Glutamatergic neuron (in vitro differentiated cells): Measurements from ENCODE around the gene RARA. TPM values are rescaled to one million over a fixed set of nuclear protein-coding genes. Genes with fewer than 3 reads are reported as not detected.

Experiments
- DNase-seq: peaks from one replicate; pipeline ENCODE4 v3.0.0; 2022
- H3K27ac Mint-ChIP-seq: one replicate; pipeline ENCODE4 v1.8.0; 2020; ENCODE audit warnings: mild to moderate bottlenecking, mixed read lengths, inconsistent platforms; ENCODE audit not compliant: unreplicated experiment
- H3K27me3 Mint-ChIP-seq: one replicate; pipeline ENCODE4 v1.8.0; 2020; ENCODE audit warnings: mild to moderate bottlenecking, moderate library complexity, mixed read lengths, inconsistent platforms; ENCODE audit not compliant: unreplicated experiment
- H3K36me3 Mint-ChIP-seq: one replicate; pipeline ENCODE4 v1.8.0; 2020; ENCODE audit warnings: mild to moderate bottlenecking, mixed read lengths, inconsistent platforms; ENCODE audit not compliant: unreplicated experiment
- H3K4me1 Mint-ChIP-seq: one replicate; pipeline ENCODE4 v1.8.0; 2020; ENCODE audit warnings: mild to moderate bottlenecking, low read depth, mixed read lengths, inconsistent platforms; ENCODE audit not compliant: unreplicated experiment
- H3K4me3 Mint-ChIP-seq: one replicate; pipeline ENCODE4 v1.8.0; 2020; ENCODE audit warnings: mild to moderate bottlenecking, mixed read lengths, inconsistent platforms; ENCODE audit not compliant: unreplicated experiment
- H3K9me3 Mint-ChIP-seq: one replicate; pipeline ENCODE4 v1.8.0; 2020; ENCODE audit warnings: mild to moderate bottlenecking, moderate library complexity, mixed read lengths, inconsistent platforms; ENCODE audit not compliant: unreplicated experiment
- CTCF ChIP-seq: fragments of 200-600 bp; sonication (generic); IDR thresholded peaks from one replicate; pipeline ENCODE4 v1.5.0; 2021; ENCODE audit not compliant: partially characterized antibody, unreplicated experiment
- total RNA-seq: library from RNA; stranded (reverse); fragmentation: NEBNext Ultra II Directional; extraction: Animal tissue kit (Norgen Biotek cat#: 25700); gene quantifications from one replicate; pipeline ENCODE4 v1.2.1, GENCODE V29; 2021; ENCODE audit not compliant: unreplicated experiment

Gene RARA
- total RNA-seq, 1 donor from 2014 or later, result 26.2 TPM

- peak overlapping the region; percentile 90 for H3K4me3 Mint-ChIP-seq
- H3K4me1 Mint-ChIP-seq, result peaks cover 1% of the 10 kb centered on the region
- H3K27ac Mint-ChIP-seq, result no peak overlapping the region
- no peak for TF ChIP-seq CTCF
- peaks cover 9% of the 10 kb centered on the region for H3K27me3 Mint-ChIP-seq
- H3K9me3 Mint-ChIP-seq, result peaks cover 9% of the 10 kb centered on the region
- DNase-seq, result peak; percentile 59
- H3K36me3 Mint-ChIP-seq, result no peaks in the 10 kb centered on the region
Observed at GRCh38 chr17:40363111-40363827, 54.3 kb downstream of the RARA start.

GRCh38 chr17:40364121-40364861, 55.3 kb downstream of the RARA start, which contains the start of gene GJD3:
Gene GJD3, minus strand, starts transcription at chr17:40364737. Its CDS starts 922 bp downstream, at chr17:40363815.
- TF ChIP-seq CTCF, result no peak
- peaks cover 9% of the 10 kb centered on the region for H3K27me3 Mint-ChIP-seq
- H3K9me3 Mint-ChIP-seq, result peaks cover 9% of the 10 kb centered on the region
- no peak within 1 kb of the TSS for H3K27ac Mint-ChIP-seq
- H3K4me3 Mint-ChIP-seq, result peak within 1 kb of the TSS; percentile 90
- H3K4me1 Mint-ChIP-seq, result peaks cover 1% of the 10 kb centered on the region
- no peaks in the 10 kb centered on the region for H3K36me3 Mint-ChIP-seq
- DNase-seq, result no peak

GRCh38 chr17:40364906-40365305, 55.9 kb downstream of the RARA start:
- Mint-ChIP-seq H3K4me1 (peaks cover 1% of the 10 kb centered on the region), H3K4me3 (no peak overlapping the region), H3K27me3 (peaks cover 9% of the 10 kb centered on the region), H3K9me3 (peaks cover 9% of the 10 kb centered on the region), H3K36me3 (no peaks in the 10 kb centered on the region), H3K27ac (no peak overlapping the region)
- TF ChIP-seq CTCF, result no peak
- no peak for DNase-seq

GRCh38 chr17:40366076-40366860, 57.3 kb downstream of the RARA start:
- DNase-seq, result no peak
- Mint-ChIP-seq H3K9me3 (peaks cover 6% of the 10 kb centered on the region), H3K36me3 (no peaks in the 10 kb centered on the region), H3K27me3 (peaks cover 7% of the 10 kb centered on the region), H3K4me3 (no peak overlapping the region), H3K4me1 (peaks cover 1% of the 10 kb centered on the region), H3K27ac (no peak overlapping the region)
- TF ChIP-seq CTCF, result no peak
